Cardiac muscle cell (in vitro differentiated cells and primary cell): Measurements from ENCODE around the gene CBLB. TPM values are rescaled to one million over a fixed set of nuclear protein-coding genes. Genes with fewer than 3 reads are reported as not detected.

Experiments
- DNase-seq, 2 donors: peaks; one replicate each; pipeline versions ENCODE4 v3.0.0 to v3.0.0-alpha.2; 2010 to 2017; ENCODE audit warnings: low read depth in 1 of 2, low spot score in 1 of 2
- H3K27ac ChIP-seq: fragments of 200-600 bp; sonication (generic); 2 replicates; pipeline ENCODE4 v1.5.1; 2016
- H3K27me3 ChIP-seq: fragments of 200-600 bp; sonication (generic); 2 replicates; pipeline ENCODE4 v1.6.0; 2016; ENCODE audit warnings: control low read depth
- H3K36me3 ChIP-seq: fragments of 200-600 bp; sonication (generic); 2 replicates; pipeline ENCODE4 v1.5.1; 2016; ENCODE audit warnings: control low read depth
- H3K4me1 ChIP-seq: fragments of 200-600 bp; sonication (generic); 2 replicates; pipeline ENCODE4 v1.8.1; 2017; ENCODE audit warnings: low read depth, mild to moderate bottlenecking, mixed run types
- H3K4me3 ChIP-seq: fragments of 200-600 bp; sonication (generic); 2 replicates; pipeline ENCODE4 v1.5.1; 2016; ENCODE audit warnings: mild to moderate bottlenecking
- H3K9me3 ChIP-seq: fragments of 200-600 bp; sonication (generic); 2 replicates; pipeline ENCODE4 v1.5.1; 2017; ENCODE audit warnings: low read depth, mild to moderate bottlenecking, control low read depth
- polyA plus RNA-seq: library from polyadenylated mRNA; unstranded; fragments of >200 nt; fragmentation: Nextera tagmentation; extraction: Ambion mirVana; gene quantifications from 2 replicates; pipeline ENCODE4 v1.2.1, GENCODE V29; 2016
- total RNA-seq: library from RNA; depleted of rRNA; stranded (reverse); fragments of >200 nt; gene quantifications from 2 replicates; pipeline ENCODE4 v1.2.3, GENCODE V29; 2016
- TF ChIP-seq, protein P1 (sequence below): IDR thresholded peaks from 2 replicates; pipeline ENCODE4 v1.5.1; 2012; ENCODE audit warnings: low read depth, mild to moderate bottlenecking, low read length

Gene CBLB
- total and polyA plus RNA-seq, 2 experiments from 2014 or later = 30.3 to 48.2 TPM

- DNase-seq = peak in 1 of 2 donors; percentile 35
- no peaks in the 10 kb centered on the region for H3K9me3 ChIP-seq
- no peak overlapping the region for H3K4me3 ChIP-seq
- H3K27ac ChIP-seq = no peak overlapping the region
- H3K27me3 ChIP-seq = no peaks in the 10 kb centered on the region
- TF ChIP-seq, protein P1, sequence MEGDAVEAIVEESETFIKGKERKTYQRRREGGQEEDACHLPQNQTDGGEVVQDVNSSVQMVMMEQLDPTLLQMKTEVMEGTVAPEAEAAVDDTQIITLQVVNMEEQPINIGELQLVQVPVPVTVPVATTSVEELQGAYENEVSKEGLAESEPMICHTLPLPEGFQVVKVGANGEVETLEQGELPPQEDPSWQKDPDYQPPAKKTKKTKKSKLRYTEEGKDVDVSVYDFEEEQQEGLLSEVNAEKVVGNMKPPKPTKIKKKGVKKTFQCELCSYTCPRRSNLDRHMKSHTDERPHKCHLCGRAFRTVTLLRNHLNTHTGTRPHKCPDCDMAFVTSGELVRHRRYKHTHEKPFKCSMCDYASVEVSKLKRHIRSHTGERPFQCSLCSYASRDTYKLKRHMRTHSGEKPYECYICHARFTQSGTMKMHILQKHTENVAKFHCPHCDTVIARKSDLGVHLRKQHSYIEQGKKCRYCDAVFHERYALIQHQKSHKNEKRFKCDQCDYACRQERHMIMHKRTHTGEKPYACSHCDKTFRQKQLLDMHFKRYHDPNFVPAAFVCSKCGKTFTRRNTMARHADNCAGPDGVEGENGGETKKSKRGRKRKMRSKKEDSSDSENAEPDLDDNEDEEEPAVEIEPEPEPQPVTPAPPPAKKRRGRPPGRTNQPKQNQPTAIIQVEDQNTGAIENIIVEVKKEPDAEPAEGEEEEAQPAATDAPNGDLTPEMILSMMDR = no peak
- peaks cover 2% of the 10 kb centered on the region for H3K4me1 ChIP-seq
- no peaks in the 10 kb centered on the region for H3K36me3 ChIP-seq
Measured at GRCh38 chr3:105812194-105812586, 56.6 kb downstream of the CBLB start.

GRCh38 chr3:105811518-105812193 lies 57.2 kb downstream of the CBLB start:
- no peaks in the 10 kb centered on the region for H3K27me3 ChIP-seq
- no peaks in the 10 kb centered on the region for H3K4me1 ChIP-seq
- no peak overlapping the region for H3K27ac ChIP-seq
- DNase-seq = no peak
- no peak overlapping the region for H3K4me3 ChIP-seq
- TF ChIP-seq, protein P1 = no peak
- no peaks in the 10 kb centered on the region for H3K9me3 ChIP-seq
- no peaks in the 10 kb centered on the region for H3K36me3 ChIP-seq

DNA sequence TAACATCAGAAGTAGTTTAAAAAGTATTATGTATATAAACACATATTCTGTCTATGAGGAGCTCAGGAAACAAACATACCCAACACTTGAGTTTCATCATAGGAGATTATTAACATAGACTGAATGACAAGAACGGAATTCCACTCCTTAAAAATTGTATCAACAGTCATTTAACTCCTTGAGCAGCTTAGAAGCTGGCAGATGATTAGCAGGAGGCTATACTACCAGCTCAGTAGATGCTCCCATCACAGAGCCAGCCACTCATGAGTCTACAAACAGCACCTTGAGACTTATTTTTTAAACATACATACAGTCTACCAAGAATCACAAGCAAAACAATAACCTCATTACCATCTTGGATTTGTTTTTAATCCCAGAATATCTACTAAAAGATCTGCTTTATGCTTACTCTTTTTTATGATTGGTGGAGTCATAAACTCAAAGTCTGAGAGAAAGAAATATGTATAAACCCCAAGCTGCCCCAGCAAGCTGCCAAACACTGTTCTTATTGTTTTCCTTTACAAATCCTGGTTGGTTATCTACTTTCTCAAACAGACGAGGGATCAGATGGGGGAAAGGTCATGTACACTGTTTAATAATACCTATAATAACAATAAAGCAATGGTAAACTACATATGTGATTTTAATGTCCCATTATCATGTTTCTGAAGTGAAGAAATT lies 59.5 kb downstream of the CBLB start:
- Histone ChIP-seq H3K27ac (no peak overlapping the region), H3K9me3 (no peaks in the 10 kb centered on the region), H3K4me1 (no peaks in the 10 kb centered on the region), H3K27me3 (no peaks in the 10 kb centered on the region), H3K36me3 (no peaks in the 10 kb centered on the region), H3K4me3 (no peak overlapping the region)
- DNase-seq = no peak
- TF ChIP-seq, protein P1 = no peak

DNA sequence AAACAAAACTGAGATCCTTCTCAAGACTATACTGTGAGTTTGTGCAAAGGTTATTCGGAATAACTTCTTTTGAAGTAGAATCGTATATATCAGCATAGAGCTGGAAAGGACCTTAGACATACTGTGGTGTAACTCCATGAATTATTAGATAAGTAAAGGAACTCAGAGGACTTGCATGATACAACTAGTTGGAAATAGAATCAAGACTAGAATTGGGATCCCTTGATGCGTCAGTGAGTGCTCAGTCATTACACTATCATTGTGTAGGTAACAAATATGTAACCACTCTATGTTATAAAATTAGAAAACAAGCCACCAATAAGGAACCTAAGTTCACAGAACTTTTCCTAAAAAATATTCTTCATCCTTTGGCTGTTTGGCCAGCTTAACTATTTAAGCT lies 61.1 kb downstream of the CBLB start:
- DNase-seq = no peak
- TF ChIP-seq, protein P1 = no peak
- Histone ChIP-seq H3K9me3 (no peaks in the 10 kb centered on the region), H3K4me1 (no peaks in the 10 kb centered on the region), H3K36me3 (no peaks in the 10 kb centered on the region), H3K4me3 (no peak overlapping the region), H3K27me3 (no peaks in the 10 kb centered on the region), H3K27ac (no peak overlapping the region)

- no peak overlapping the region for H3K27ac ChIP-seq
- TF ChIP-seq, protein P1 = no peak
- no peaks in the 10 kb centered on the region for H3K9me3 ChIP-seq
- no peak for DNase-seq
- H3K36me3 ChIP-seq = no peaks in the 10 kb centered on the region
- H3K4me3 ChIP-seq = no peak overlapping the region
- no peaks in the 10 kb centered on the region for H3K4me1 ChIP-seq
- H3K27me3 ChIP-seq = no peaks in the 10 kb centered on the region
Measured at GRCh38 chr3:105807146-105807545, 61.7 kb downstream of the CBLB start.
